NCI-H69 (cell line): ENCODE results near the gene CUL1.

Source experiments
- DNase-seq: peaks from one replicate; lab custom pipeline; 2025; lab: John Stamatoyannopoulos, UW

The CUL1 gene

GRCh38 chr7:148850564-148850963, 151.9 kb downstream of the CUL1 start:
- DNase-seq: no peak
